Loucy (cell line): ENCODE data around the gene CRADD.
"Not testable (repeated sequence)": the region's sequence is repeated elsewhere in the genome, so short reads cannot be mapped to it uniquely, and the experiment has no call there.

ENCODE experiments used
- H2AFZ ChIP-seq: fragments of 200-600 bp; sonication (generic); 2 replicates; pipeline ENCODE4 v1.6.0; 2016; ENCODE audit warnings: antibody characterized with exemption, mild to moderate bottlenecking, low read length, moderate library complexity
- H3F3A ChIP-seq: fragments of 200-600 bp; 2 replicates; pipeline ENCODE4 v1.6.0; 2016; ENCODE audit warnings: antibody characterized with exemption, low read depth, mild to moderate bottlenecking
- H3K27me3 ChIP-seq: fragments of 200-600 bp; sonication (generic); 2 replicates; pipeline ENCODE4 v1.6.1; 2014; ENCODE audit warnings: low read length, mild to moderate bottlenecking; ENCODE audit not compliant: insufficient read depth, poor library complexity, severe bottlenecking
- H3K36me3 ChIP-seq: fragments of 200-600 bp; sonication (generic); 2 replicates; pipeline ENCODE4 v1.6.1; 2016; ENCODE audit warnings: low read length; ENCODE audit not compliant: insufficient read depth
- H3K4me1 ChIP-seq: fragments of 200-600 bp; sonication (generic); 2 replicates; pipeline ENCODE4 v1.5.1; 2014; ENCODE audit warnings: low read length, mild to moderate bottlenecking; ENCODE audit not compliant: insufficient read depth, poor library complexity, severe bottlenecking
- H3K4me2 ChIP-seq: fragments of 200-600 bp; sonication (generic); 2 replicates; pipeline ENCODE4 v1.6.0; 2014; ENCODE audit warnings: antibody characterized with exemption, low read length, low read depth, mild to moderate bottlenecking; ENCODE audit not compliant: poor library complexity, severe bottlenecking
- H3K4me3 ChIP-seq: fragments of 200-600 bp; sonication (generic); 2 replicates; pipeline ENCODE4 v1.5.1; 2014; ENCODE audit warnings: low read length, mild to moderate bottlenecking, mixed read lengths; ENCODE audit not compliant: poor library complexity, severe bottlenecking
- H3K79me2 ChIP-seq: fragments of 200-600 bp; sonication (generic); 2 replicates; pipeline ENCODE4 v1.6.1; 2014; ENCODE audit warnings: low read length; ENCODE audit not compliant: insufficient read depth
- H3K9ac ChIP-seq: fragments of 200-600 bp; sonication (generic); 2 replicates; pipeline ENCODE4 v1.6.0; 2014; ENCODE audit warnings: mild to moderate bottlenecking, low read depth, low read length, moderate library complexity; ENCODE audit not compliant: poor library complexity, severe bottlenecking
- H3K9me2 ChIP-seq: fragments of 200-600 bp; sonication (generic); replicated peaks from 2 replicates; pipeline ENCODE4 v1.6.1; 2016; ENCODE audit warnings: low read depth, low read length, mixed read lengths
- H3K9me3 ChIP-seq: fragments of 200-600 bp; sonication (generic); 2 replicates; pipeline ENCODE4 v1.6.1; 2014; ENCODE audit warnings: mild to moderate bottlenecking, antibody characterized with exemption, low read length, low read depth; ENCODE audit not compliant: insufficient read depth
- H4K20me1 ChIP-seq: fragments of 200-600 bp; sonication (generic); 2 replicates; pipeline ENCODE4 v1.6.0; 2014; ENCODE audit warnings: antibody characterized with exemption, low read length, mild to moderate bottlenecking; ENCODE audit not compliant: insufficient read depth, poor library complexity, severe bottlenecking
- EZH2phosphoT487 ChIP-seq: fragments of 200-600 bp; IDR thresholded peaks from 2 replicates; pipeline ENCODE4 v1.6.1; 2018; ENCODE audit warnings: antibody characterized with exemption, mild to moderate bottlenecking, moderate library complexity, borderline replicate concordance
- TF ChIP-seq, protein P1 (sequence below): fragments of 200-600 bp; sonication (generic); conservative IDR thresholded peaks from 2 replicates; pipeline ENCODE4 v1.5.1; 2014; ENCODE audit warnings: mild to moderate bottlenecking, antibody characterized with exemption, low read length

Gene CRADD

DNA sequence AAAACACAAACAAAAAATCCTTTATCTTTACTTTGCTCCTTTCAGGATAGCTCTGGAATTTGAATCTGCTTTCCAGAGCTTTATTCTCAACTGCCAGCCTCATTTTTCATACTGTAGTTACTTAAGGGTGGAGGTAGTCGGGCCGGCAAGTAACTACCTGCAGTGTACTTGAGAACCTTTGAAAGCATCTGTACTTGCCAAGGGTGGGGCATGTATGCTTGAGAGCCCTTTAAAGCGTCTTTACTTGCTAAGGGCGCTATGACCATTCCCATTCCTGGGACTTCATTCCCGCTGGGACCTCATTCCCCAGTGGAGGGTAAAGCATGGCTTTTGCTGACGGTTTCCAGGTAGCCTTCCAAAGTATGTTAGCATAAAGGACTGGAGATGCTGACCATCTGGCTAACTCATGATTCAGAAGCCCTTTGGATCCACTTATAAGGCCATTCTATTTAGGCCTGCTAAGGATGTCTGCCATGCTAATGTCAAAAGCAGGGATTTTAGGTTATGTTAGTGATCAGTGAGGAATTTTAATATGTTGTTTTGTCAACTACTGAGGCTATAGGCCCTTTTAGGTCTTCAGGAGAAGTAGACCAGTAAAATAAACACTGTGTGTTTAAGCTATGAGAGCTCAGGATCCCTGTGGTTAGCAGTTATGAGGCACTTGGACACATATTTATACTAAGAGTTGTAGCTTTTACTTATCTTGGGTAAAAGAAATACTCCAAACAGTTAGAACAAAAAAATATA lies 74.9 kb downstream of the CRADD start:
- Histone ChIP-seq H3K27me3 (no peaks in the 10 kb centered on the region), H4K20me1 (no peaks in the 10 kb centered on the region), H3K36me3 (no peaks in the 10 kb centered on the region), H3K4me3 (no peak overlapping the region), H3K4me1 (no peaks in the 10 kb centered on the region), H3K9me3 (peaks cover 18% of the 10 kb centered on the region; the same call in 1 of the 2 replicates), H3K9ac (no peak overlapping the region), H3K79me2 (no peaks in the 10 kb centered on the region), H3K9me2 (no peaks in the 10 kb centered on the region), H3F3A (no peaks in the 10 kb centered on the region), H2AFZ (no peak overlapping the region), H3K4me2 (no peak overlapping the region)
- TF ChIP-seq, protein P1, sequence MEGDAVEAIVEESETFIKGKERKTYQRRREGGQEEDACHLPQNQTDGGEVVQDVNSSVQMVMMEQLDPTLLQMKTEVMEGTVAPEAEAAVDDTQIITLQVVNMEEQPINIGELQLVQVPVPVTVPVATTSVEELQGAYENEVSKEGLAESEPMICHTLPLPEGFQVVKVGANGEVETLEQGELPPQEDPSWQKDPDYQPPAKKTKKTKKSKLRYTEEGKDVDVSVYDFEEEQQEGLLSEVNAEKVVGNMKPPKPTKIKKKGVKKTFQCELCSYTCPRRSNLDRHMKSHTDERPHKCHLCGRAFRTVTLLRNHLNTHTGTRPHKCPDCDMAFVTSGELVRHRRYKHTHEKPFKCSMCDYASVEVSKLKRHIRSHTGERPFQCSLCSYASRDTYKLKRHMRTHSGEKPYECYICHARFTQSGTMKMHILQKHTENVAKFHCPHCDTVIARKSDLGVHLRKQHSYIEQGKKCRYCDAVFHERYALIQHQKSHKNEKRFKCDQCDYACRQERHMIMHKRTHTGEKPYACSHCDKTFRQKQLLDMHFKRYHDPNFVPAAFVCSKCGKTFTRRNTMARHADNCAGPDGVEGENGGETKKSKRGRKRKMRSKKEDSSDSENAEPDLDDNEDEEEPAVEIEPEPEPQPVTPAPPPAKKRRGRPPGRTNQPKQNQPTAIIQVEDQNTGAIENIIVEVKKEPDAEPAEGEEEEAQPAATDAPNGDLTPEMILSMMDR: no peak
- no peak for TF ChIP-seq EZH2phosphoT487

DNA sequence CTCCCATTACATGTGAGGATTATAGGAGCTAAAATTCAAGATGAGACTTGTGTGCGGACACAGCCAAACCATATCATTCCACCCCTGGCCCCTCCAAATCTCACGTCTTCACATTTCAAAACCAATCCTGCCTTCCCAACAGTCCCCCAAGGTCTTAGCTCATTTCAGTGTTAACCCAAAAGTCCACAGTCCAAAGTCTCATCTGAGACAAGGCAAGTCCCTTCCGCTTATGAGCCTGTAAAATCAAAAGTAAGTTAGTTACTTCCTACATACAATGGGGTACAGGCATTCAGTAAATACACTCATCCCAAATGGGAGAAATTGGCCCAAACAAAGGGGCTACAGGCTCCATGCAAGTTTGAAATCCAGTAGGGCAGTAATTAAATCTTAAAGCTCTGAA lies 76.1 kb downstream of the CRADD start:
- TF ChIP-seq, protein P1: no peak
- no peak for TF ChIP-seq EZH2phosphoT487
- peaks cover 4% of the 10 kb centered on the region for H3K4me1 ChIP-seq
- no peak overlapping the region for H3K4me3 ChIP-seq

DNA sequence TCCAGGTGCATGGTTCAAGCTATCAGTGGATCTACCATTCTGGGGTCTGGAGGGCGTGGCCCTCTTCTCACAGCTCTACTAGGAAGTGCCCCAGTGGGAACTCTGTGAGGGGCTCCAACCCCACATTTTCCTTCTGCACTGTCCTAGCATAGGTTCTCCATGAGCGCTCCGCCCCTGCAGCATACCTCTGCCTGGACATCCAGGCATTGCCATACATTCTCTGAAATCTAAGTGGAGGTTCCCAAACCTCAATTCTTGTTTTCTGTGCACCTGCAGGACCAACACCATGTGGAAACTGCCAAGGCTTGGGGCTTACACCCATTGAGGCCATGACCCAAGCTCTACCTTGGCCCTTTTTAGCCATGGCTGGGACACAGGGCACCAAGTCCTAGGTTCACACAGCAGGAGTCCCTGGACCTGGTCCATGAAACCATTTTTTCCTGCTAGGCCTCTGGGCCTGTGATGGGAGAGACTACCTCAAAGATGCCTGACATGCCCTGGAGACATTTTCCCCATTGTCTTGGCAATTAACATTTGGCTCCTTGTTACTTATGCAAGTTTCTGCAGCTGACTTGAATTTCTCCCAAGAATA lies 76.8 kb downstream of the CRADD start:
- H3K9me3 ChIP-seq: peaks cover 18% of the 10 kb centered on the region; the same call in 1 of the 2 replicates
- no peak overlapping the region for H3K4me3 ChIP-seq
- no peaks in the 10 kb centered on the region for H3F3A ChIP-seq
- TF ChIP-seq, protein P1: no peak
- TF ChIP-seq EZH2phosphoT487: no peak
- H3K9ac ChIP-seq: no peak overlapping the region
- H3K36me3 ChIP-seq: no peaks in the 10 kb centered on the region
- no peak overlapping the region for H2AFZ ChIP-seq
- H4K20me1 ChIP-seq: no peaks in the 10 kb centered on the region
- H3K9me2 ChIP-seq: no peaks in the 10 kb centered on the region
- no peaks in the 10 kb centered on the region for H3K79me2 ChIP-seq
- peaks cover 4% of the 10 kb centered on the region for H3K4me1 ChIP-seq
- no peaks in the 10 kb centered on the region for H3K27me3 ChIP-seq
- no peak overlapping the region for H3K4me2 ChIP-seq

More for the DNA sequence above, 76.1 kb downstream of the CRADD start:
- H3K9ac ChIP-seq: no peak overlapping the region
- no peaks in the 10 kb centered on the region for H3K36me3 ChIP-seq
- no peak overlapping the region for H2AFZ ChIP-seq
- peaks cover 18% of the 10 kb centered on the region; the same call in 1 of the 2 replicates for H3K9me3 ChIP-seq
- no peaks in the 10 kb centered on the region for H4K20me1 ChIP-seq
- no peak overlapping the region for H3K4me2 ChIP-seq
- H3K79me2 ChIP-seq: no peaks in the 10 kb centered on the region
- H3F3A ChIP-seq: no peaks in the 10 kb centered on the region
- no peaks in the 10 kb centered on the region for H3K27me3 ChIP-seq
- no peaks in the 10 kb centered on the region for H3K9me2 ChIP-seq

DNA sequence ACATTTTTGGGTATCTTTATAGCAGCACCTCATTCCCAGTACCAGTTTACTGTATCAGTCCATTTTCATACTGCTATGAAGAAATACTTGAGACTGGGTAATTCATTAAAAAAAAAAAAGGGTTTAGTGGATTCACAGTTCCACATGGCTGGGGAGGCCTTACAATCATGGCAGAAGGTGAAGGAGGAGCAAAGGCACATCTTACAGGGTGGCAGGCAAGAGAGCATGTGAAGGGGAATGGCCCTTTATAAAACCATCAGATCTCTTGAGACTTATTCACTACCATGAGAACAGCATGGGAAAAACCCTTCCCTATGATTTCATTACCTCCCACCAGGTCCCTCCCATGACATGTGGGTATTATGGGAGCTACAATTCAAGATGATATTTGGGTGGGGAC lies 77.7 kb downstream of the CRADD start:
- not testable (repeated sequence) for H2AFZ ChIP-seq, H3F3A ChIP-seq, H3K9ac ChIP-seq, H3K4me2 ChIP-seq, H3K4me1 ChIP-seq, H3K4me3 ChIP-seq, H3K9me2 ChIP-seq, H3K79me2 ChIP-seq, H3K36me3 ChIP-seq, H3K27me3 ChIP-seq, H4K20me1 ChIP-seq
- H3K9me3 ChIP-seq: peaks cover 18% of the 10 kb centered on the region; the same call in 1 of the 2 replicates
